Occipital lobe (tissue), 2 donors: Measurements from ENCODE around the gene CLEC4M. TPM values are rescaled to one million over a fixed set of nuclear protein-coding genes. Genes with fewer than 3 reads are reported as not detected.

ENCODE experiments used
- DNase-seq: peaks from one replicate; lab custom pipeline; 2025; lab: John Stamatoyannopoulos, UW
- total RNA-seq: library from RNA; depleted of rRNA; stranded (reverse); fragments of >200 nt; gene quantifications from one replicate; pipeline ENCODE4 v1.2.3, GENCODE V29; 2014

CLEC4M gene
- not detected for total RNA-seq

- no peak for DNase-seq
Measured at GRCh38 chr19:7762719-7763293, at the start of gene CLEC4M. CLEC4M (plus strand) TSS chr19:7763243; CDS start chr19:7763267, 24 bp downstream.

DNA sequence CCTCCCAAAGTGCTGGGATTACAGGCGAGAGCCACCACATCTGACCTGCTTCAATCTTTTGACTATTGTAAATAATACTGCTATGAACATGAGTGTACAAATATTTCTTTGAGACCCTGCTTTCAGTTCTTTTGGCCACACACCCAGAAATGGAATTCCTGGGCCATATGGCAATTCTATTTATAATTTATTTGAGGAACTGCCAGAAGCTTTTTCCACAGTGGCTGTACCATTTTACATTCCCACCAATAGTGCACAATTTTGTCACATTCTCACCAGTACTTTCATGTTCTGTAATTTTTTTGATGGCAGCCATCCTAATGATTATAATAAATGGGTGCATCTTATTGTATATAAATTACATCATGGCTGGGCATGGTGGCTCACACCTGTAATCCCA is 47.4 kb upstream of the CLEC4M start:
- no peak for DNase-seq

DNA sequence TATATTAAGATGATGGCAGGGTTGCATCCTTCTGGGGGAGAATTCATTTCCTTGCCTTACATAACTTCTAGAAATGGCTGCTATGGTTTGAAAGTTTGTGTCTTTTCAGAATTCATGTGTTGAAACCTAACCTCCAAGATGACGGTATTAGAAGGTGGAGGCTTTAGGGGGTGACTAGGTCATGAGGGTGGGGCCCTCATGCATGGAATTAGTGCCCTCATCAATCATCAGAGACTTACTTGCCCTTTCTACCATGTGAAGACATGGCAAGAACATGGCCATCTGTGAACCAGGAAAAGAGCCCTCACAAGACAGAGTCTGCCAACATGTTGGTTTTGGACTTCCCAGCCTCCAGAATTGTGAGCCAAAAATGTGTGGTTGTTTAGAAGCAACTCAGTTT is 46.3 kb upstream of the CLEC4M start:
- DNase-seq, result no peak

DNA sequence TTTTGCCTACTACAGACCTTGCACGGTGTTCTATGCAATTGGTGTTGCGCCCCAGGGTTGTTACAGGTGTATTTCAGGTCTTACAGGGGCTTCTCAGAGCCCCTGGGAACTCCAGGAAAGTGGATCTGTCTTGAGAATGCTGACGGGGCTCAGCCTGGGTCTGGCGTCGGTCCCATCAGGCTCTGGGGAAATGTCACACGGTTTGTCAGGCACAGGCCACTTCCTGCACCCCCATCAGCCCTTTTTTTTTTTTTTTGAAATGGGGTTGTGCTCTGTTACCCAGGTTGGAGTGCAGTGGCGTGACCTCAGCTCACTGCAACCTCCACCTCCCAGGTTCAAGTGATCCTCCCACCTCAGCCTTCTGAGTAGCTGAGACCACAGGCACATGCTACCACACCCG is 44.4 kb upstream of the CLEC4M start:
- no peak for DNase-seq

DNA sequence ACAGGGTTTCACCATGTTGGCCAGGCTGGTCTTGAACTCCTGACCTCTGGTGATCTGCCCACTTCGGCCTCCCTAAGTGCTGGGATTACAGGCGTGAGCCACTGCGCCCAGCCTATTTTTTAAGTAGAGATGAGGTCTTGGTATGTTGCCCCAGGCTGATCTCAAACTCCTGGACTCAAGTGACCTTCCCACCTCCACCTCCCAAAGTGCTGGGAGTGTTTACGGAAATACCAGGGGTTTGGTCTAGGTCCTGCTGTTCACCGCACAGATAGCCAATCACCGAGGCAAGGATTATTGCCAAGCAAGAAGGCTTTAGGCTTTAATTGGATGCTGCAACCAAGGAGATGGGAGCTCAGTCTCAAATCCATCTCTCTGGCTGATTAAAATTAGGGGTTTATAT is 42.7 kb upstream of the CLEC4M start:
- no peak for DNase-seq

- DNase-seq, result no peak
Measured at GRCh38 chr19:7722231-7722651, 40.8 kb upstream of the CLEC4M start.

DNA sequence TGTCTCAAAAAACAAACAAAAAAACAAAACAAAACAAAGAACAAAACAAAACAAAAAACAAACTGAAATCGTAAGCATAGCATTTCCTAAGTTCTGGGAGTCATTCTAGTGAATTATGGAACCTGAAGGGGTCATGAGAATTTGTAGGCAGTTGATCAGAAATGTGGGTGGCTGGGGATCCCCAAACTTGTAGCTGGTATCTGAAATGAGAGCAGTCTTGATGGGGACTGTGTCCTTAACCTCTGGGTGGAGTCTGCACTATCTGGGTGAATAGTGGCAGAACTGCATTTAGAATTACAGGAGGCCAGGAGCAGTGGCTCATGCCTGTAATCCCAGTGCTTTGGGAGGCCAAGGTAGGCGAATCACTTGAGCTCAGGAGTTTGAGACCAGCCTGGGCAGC is 37.3 kb upstream of the CLEC4M start:
- no peak for DNase-seq

DNA sequence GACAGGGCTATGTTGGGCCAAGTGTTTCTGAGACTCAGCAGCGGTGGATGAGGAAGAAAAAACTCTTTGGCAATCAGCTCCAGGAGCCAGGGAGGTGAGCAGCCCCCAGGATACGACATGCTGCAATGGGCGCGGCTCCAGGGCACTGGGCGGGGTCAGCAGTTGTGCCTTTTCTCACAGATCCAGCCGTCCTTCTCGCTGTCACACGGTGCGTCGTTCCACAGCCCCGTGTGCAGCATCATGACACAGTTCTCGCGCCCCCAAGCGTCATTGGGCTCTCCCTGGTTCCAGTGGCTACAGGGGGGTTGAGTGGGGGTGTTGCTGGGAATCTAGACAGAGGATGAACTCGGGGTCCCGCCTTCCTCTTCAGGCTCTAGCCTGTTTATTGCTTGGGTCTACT is 33.8 kb upstream of the CLEC4M start:
- DNase-seq, result no peak

- no peak for DNase-seq
Measured at GRCh38 chr19:7729831-7730285, 33.2 kb upstream of the CLEC4M start.

DNA sequence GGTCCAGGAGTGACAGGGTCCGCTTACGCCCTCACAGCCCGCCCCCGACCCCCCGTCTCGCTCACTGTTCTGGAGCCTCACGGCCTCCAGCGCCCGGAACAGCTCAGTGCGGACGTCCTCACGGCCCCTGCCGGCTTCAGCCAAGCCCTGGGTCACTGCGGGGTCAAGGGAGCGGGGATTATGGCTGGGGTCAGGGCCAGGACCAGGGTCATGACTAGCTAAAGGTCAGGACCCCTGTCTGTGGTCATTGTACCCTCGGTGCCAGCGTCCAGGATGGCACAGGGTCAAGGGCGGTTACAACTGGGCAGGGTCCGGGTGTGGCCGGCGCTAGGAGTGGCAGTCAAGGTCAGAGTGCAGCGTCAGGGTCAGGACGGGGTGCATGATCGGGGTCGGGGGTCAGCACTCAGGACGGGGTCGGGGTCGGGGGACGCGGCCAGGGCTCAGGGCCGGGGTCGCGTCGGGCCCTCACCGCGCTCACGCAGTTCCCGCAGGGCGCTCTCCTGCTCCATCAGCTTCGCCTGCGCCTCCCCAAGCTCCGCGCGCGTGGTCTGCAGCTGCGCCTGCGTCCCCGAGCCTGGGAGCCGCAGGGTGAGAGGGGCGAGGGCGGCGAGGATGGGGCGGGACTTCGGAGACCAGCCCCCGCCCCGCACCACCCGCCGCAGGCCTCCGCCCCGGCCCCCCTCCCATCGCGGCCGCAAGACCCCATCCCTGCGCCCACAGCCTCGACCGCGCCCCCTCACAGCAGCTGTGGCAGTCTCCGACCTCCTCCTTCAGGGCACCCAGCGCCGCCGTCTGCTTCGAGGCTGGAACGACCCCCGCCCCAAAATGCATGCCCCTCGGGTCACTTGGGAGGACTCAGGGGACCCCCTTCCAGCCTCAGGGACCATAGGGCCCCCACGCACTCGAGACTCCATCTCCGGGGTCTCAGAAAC is 32.5 kb upstream of the CLEC4M start:
- no peak for DNase-seq

- DNase-seq, result no peak
Measured at GRCh38 chr19:7731218-7731595, 31.8 kb upstream of the CLEC4M start.

- no peak for DNase-seq
Measured at GRCh38 chr19:7731615-7732014, 31.4 kb upstream of the CLEC4M start.

- DNase-seq, result no peak
Measured at GRCh38 chr19:7732045-7732444, 31.0 kb upstream of the CLEC4M start, which contains the start of gene CLEC4G. CLEC4G (minus strand) TSS chr19:7732110; CDS start chr19:7732102, 8 bp downstream.

DNA sequence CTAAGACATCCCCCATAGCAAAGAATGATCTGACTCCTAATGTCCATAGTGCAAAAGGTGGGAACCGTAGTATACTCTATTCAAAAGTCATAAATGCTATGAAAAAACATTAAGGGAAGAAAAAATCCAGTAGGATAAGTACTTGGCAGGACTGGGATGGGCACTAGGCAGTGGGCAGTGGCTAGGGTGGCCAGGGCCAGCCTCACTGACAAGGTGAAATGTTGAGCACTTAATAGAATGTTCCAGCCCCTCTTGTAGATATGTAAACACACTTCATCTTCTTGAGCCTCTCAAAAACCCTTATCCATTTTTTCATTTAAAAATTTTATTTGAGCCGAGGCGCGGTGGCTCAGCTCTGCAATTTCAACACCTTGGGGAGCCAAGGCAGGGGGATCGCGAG is 29.7 kb upstream of the CLEC4M start:
- DNase-seq, result no peak

DNA sequence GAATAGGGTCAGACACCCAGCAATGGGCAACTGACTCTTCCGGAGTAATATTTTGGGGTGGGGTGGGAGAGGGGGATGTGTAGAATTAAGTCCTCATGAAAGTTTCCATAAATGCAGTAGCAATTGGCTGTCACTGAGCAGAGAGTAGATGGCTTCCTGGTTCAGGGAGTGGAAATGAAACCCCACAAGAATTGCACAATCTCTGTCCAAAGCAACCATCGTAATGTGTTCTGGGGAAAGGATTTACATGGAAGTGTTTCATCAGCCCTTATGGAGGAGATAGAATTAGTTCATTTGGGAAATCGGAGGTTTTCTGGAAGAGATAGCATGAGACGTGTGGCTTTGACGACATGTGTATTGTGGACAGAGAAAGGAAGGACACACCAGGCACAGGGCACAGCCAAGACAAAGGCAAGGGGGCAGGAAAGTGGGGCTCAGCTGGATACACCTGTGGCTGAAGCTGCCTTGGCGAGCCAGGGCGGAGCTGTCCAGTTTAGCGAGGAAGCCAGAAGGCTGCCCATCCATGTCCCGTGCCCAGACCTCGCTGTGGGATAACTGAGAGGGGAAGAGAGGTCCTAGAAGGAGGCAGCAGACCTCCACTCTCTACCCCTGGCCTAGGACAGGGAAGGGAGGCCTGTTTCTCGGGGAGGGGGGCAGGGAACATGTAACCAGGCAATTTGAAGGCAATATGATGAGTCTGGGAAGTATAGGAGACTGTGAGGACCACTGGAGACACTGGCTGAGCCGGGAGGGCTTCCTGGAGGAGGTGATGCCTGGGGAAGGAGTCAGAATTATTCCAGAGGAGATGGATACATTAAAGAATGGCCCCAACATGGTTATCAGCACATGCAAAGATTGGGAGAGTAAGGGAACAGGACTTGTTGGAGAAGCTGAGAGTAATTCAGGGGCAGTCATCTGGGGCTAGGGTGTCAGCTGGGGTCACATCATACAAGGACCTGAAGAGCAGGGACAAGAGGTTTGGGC is 28.5 kb upstream of the CLEC4M start:
- DNase-seq, result no peak

DNA sequence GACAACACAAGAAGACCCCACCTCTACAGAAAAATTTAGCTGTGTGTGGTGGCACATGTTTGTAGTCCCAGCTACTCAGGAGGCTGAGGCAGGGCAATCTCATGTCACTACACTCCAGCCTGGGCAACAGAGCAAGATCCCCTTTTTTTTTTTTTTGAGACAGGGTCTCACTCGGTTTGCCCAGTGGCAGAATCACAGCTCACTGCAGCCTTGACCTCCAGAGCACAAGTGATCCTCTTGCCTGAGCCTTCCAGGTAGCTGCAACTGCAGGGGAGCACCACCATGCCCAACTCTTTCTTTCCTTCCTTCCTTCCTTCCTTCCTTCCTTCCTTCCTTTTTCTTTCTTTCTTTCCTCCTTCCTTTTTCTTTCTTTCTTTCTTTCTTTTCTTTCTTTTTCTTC is 26.9 kb upstream of the CLEC4M start:
- no peak for DNase-seq

DNA sequence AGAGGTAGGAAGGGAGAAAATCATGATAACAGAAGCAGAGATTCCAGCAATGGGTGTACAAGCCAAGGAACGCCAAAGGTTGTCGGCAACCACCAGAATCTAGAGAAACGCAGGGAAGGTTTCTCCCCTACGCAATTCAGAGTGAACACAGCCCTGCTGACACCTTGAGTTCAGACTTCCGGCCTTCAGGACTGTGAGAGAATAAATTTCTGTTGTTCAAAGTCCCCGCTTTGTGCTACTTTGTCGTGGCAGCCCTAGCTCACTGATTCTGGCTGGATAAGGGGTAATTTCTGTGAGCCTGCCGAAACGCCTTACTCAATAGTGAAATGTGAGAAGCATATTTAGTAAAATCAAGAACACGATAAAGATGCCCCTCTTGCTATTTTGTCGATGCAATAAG is 25.8 kb upstream of the CLEC4M start:
- DNase-seq, result no peak

DNA sequence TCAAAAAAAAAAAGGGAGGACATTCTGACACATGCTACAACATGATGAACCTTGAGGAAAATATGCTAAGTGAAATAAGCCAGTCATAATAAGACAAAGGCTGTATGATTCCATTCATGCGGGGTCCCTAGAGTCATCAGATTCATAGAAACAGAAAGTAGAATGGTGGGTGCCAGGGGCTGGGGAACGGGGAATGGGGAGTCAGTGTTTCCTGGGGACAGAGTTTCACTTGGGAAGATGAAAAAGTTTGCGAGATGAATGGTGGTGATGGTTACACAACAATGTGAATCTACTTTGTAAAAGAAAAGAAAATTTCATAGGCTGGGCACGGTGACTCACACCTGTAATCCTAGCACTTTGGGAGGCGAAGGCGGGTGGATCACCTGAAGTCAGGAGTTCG is 25.0 kb upstream of the CLEC4M start:
- DNase-seq, result no peak

GRCh38 chr19:7739211-7739755 is 23.8 kb upstream of the CLEC4M start:
- DNase-seq, result no peak

- no peak for DNase-seq
Measured at GRCh38 chr19:7739801-7740681, 23.0 kb upstream of the CLEC4M start.
